Keratinocyte (primary cell): Measurements from ENCODE around the gene PPM1A. TPM values are rescaled to one million over a fixed set of nuclear protein-coding genes. Genes with fewer than 3 reads are reported as not detected.

Experiments
- DNase-seq: peaks from one replicate; pipeline ENCODE4 v3.0.0-alpha.2; 2011; ENCODE audit warnings: low read depth, missing footprints, low spot score
- FAIRE-seq: peaks from 2 replicates; lab custom pipeline; 2011; peaks lifted over from hg19 to GRCh38; lab: Jason Lieb, UNC
- H2AFZ ChIP-seq: 2 replicates; pipeline ENCODE4 v1.6.0; 2012; ENCODE audit warnings: low read length, control low read depth, inconsistent platforms; ENCODE audit not compliant: control insufficient read depth
- H3K27ac ChIP-seq: 2 replicates; pipeline ENCODE4 v1.5.1; 2011; ENCODE audit warnings: low read length; ENCODE audit not compliant: control insufficient read depth, insufficient read depth
- H3K27me3 ChIP-seq: 3 replicates; pipeline ENCODE4 v1.6.0; 2011; ENCODE audit warnings: low read length; ENCODE audit not compliant: control insufficient read depth, insufficient read depth; ENCODE audit errors: extremely low read depth
- H3K36me3 ChIP-seq, 2 experiments: 2 replicates in 1 of 2; 3 replicates in 1 of 2; pipeline ENCODE4 v1.5.1; 2011; ENCODE audit warnings: low read length in 2 of 2, mild to moderate bottlenecking in 1 of 2; ENCODE audit not compliant: control insufficient read depth in 2 of 2, insufficient read depth in 2 of 2; ENCODE audit errors: extremely low read depth in 1 of 2
- H3K4me1 ChIP-seq: 3 replicates; pipeline ENCODE4 v1.5.1; 2011; ENCODE audit warnings: low read length; ENCODE audit not compliant: control insufficient read depth, insufficient read depth; ENCODE audit errors: extremely low read depth
- H3K4me2 ChIP-seq: 3 replicates; pipeline ENCODE4 v1.6.0; 2011; ENCODE audit warnings: low read depth, low read length; ENCODE audit not compliant: control insufficient read depth, insufficient read depth; ENCODE audit errors: extremely low read depth
- H3K4me3 ChIP-seq, 3 experiments: fragments of 200-600 bp in 1 of 3; sonication (generic) in 1 of 3; 2 replicates in 2 of 3; 3 replicates in 1 of 3; pipeline ENCODE4 v1.5.1; 2011 to 2016; ENCODE audit warnings: low read length in 3 of 3, mild to moderate bottlenecking in 3 of 3, control low read depth in 2 of 3, inconsistent platforms in 1 of 3, low read depth in 1 of 3, mixed read lengths in 1 of 3, mixed run types in 1 of 3, moderate library complexity in 1 of 3; ENCODE audit not compliant: control insufficient read depth in 2 of 3, insufficient read depth in 2 of 3; ENCODE audit errors: extremely low read depth in 1 of 3
- H3K79me2 ChIP-seq: 2 replicates; pipeline ENCODE4 v1.6.0; 2012; ENCODE audit warnings: low read length; ENCODE audit not compliant: control insufficient read depth, insufficient read depth
- H3K9ac ChIP-seq: 3 replicates; pipeline ENCODE4 v1.6.0; 2011; ENCODE audit warnings: low read length; ENCODE audit not compliant: control insufficient read depth, insufficient read depth; ENCODE audit errors: extremely low read depth
- H3K9me1 ChIP-seq: 3 replicates; pipeline ENCODE4 v1.6.0; 2011; ENCODE audit warnings: low read length; ENCODE audit not compliant: control insufficient read depth, insufficient read depth; ENCODE audit errors: extremely low read depth
- H3K9me3 ChIP-seq: 2 replicates; pipeline ENCODE4 v1.5.1; 2012; ENCODE audit warnings: low read depth, low read length; ENCODE audit not compliant: control insufficient read depth
- H4K20me1 ChIP-seq: 3 replicates; pipeline ENCODE4 v1.6.0; 2011; ENCODE audit warnings: low read length; ENCODE audit not compliant: control insufficient read depth, insufficient read depth; ENCODE audit errors: extremely low read depth
- CTCF ChIP-seq, 3 experiments: IDR thresholded peaks in 1 of 3; conservative IDR thresholded peaks in 1 of 3; optimal IDR thresholded peaks in 1 of 3; 2 replicates in 2 of 3; 3 replicates in 1 of 3; pipeline versions ENCODE3 to v1.5.1; 2011; ENCODE audit warnings: low read length in 3 of 3, mild to moderate bottlenecking in 3 of 3, moderate library complexity in 2 of 3, control low read depth in 1 of 3, inconsistent platforms in 1 of 3; ENCODE audit not compliant: insufficient read depth in 2 of 3; ENCODE audit errors: extremely low read depth in 1 of 3
- EZH2 ChIP-seq: IDR thresholded peaks from one replicate; pipeline ENCODE4 v1.6.1; 2012; ENCODE audit warnings: inconsistent platforms, mild to moderate bottlenecking, low read length, moderate library complexity
- dilution Hi-C: fragments of 300-500 bp; cut with MboI; formaldehyde crosslinking; loops from one replicate; pipeline ENCODE4 v1.7.0; 2020; ENCODE audit warnings: low sequenced_read_pairs; ENCODE audit not compliant: extremely low pct_ligation_motif_present
- polyA plus RNA-seq, 5 experiments: library from polyadenylated mRNA; depleted of rRNA in 3 of 5; stranded (reverse) in 3 of 5; stranded (forward) in 1 of 5; unstranded in 1 of 5; fragments of >200 nt; gene quantifications; 1 replicate in 1 of 5; 2 replicates in 3 of 5; 3 replicates in 1 of 5; pipeline versions ENCODE4 v1.2.1 to v1.2.3, GENCODE V29; 2011 to 2012; ENCODE audit warnings: missing spikeins in 2 of 5, low read depth in 1 of 5, low replicate concordance in 1 of 5

Gene PPM1A
- polyA plus RNA-seq, 1 donor (not counting 4 experiments of a cell fraction or from before 2014, with no cell fraction given): 44.5 TPM

GRCh38 chr14:60233891-60234290 is 15.1 kb upstream of the PPM1A start:
- no peaks in the 10 kb centered on the region for H3K9me3 ChIP-seq
- dilution Hi-C loops: no loop called here
- H3K36me3 ChIP-seq: no peaks in the 10 kb centered on the region
- FAIRE-seq (no peak), DNase-seq (no peak)
- H3K4me3 ChIP-seq: no peak overlapping the region
- no peak for TF ChIP-seq EZH2
- no peak for TF ChIP-seq CTCF (optimal IDR thresholded peaks at IDR 0.05 in 1 of 3, IDR thresholded peaks at IDR 0.05 in 1 of 3, conservative IDR thresholded peaks at IDR 0.05 in 1 of 3; ENCODE audit: extremely low read depth in 1 of 3, insufficient read depth in 2 of 3, low read length in 3 of 3)
- H2AFZ ChIP-seq: no peak overlapping the region
- no peak overlapping the region for H3K27ac ChIP-seq
- H3K4me1 ChIP-seq: no peaks in the 10 kb centered on the region
- H3K9ac ChIP-seq: no peak overlapping the region
- no peak overlapping the region for H3K4me2 ChIP-seq
- H4K20me1 ChIP-seq: no peaks in the 10 kb centered on the region
- H3K27me3 ChIP-seq: no peaks in the 10 kb centered on the region
- H3K9me1 ChIP-seq: no peaks in the 10 kb centered on the region
- H3K79me2 ChIP-seq: no peaks in the 10 kb centered on the region

GRCh38 chr14:60235440-60235839 is 13.6 kb upstream of the PPM1A start:
- Histone ChIP-seq H3K79me2 (no peaks in the 10 kb centered on the region), H3K36me3 (no peaks in the 10 kb centered on the region), H3K4me1 (no peaks in the 10 kb centered on the region), H3K27ac (no peak overlapping the region), H3K9me3 (no peaks in the 10 kb centered on the region), H3K4me2 (no peak overlapping the region), H4K20me1 (no peaks in the 10 kb centered on the region), H3K9ac (no peak overlapping the region), H3K9me1 (no peaks in the 10 kb centered on the region), H3K4me3 (no peak overlapping the region), H2AFZ (no peak overlapping the region), H3K27me3 (no peaks in the 10 kb centered on the region)
- dilution Hi-C loops: no loop called here
- TF ChIP-seq CTCF (optimal IDR thresholded peaks at IDR 0.05 in 1 of 3, IDR thresholded peaks at IDR 0.05 in 1 of 3, conservative IDR thresholded peaks at IDR 0.05 in 1 of 3; ENCODE audit: extremely low read depth in 1 of 3, insufficient read depth in 2 of 3, low read length in 3 of 3) (no peak), EZH2 (no peak)
- no peak for DNase-seq
- FAIRE-seq: no peak
